SW480 (cell line): Measurements from ENCODE around the gene KCNIP4.
"Not testable (repeated sequence)": the region's sequence is repeated elsewhere in the genome, so short reads cannot be mapped to it uniquely, and the experiment has no call there.

ENCODE experiments used
- DNase-seq: peaks from one replicate; pipeline ENCODE4 v3.0.0-alpha.2; 2016; ENCODE audit warnings: low spot score

The KCNIP4 gene

GRCh38 chr4:21948347-21949072 is at the start of gene KCNIP4:
TSS of gene KCNIP4 (minus strand) at chr4:21948772.
- DNase-seq: no peak

- DNase-seq: not testable (repeated sequence)
Observed at GRCh38 chr4:21996618-21997017, 48.0 kb upstream of the KCNIP4 start.

- no peak for DNase-seq
Observed at GRCh38 chr4:21992330-21992729, 43.8 kb upstream of the KCNIP4 start.

- no peak for DNase-seq
Observed at GRCh38 chr4:21991562-21991961, 43.0 kb upstream of the KCNIP4 start.

GRCh38 chr4:21991050-21991449 is 42.5 kb upstream of the KCNIP4 start:
- no peak for DNase-seq

- no peak for DNase-seq
Observed at GRCh38 chr4:21989351-21989750, 40.8 kb upstream of the KCNIP4 start.

GRCh38 chr4:21986307-21986706 is 37.7 kb upstream of the KCNIP4 start:
- DNase-seq: no peak

- DNase-seq: no peak
Observed at GRCh38 chr4:21982087-21982486, 33.5 kb upstream of the KCNIP4 start.

- no peak for DNase-seq
Observed at GRCh38 chr4:21979196-21979595, 30.6 kb upstream of the KCNIP4 start.

GRCh38 chr4:21976166-21976565 is 27.6 kb upstream of the KCNIP4 start:
- DNase-seq: no peak

GRCh38 chr4:21973850-21974249 is 25.3 kb upstream of the KCNIP4 start:
- no peak for DNase-seq

GRCh38 chr4:21964762-21965319 is 16.3 kb upstream of the KCNIP4 start:
- no peak for DNase-seq

- DNase-seq: no peak
Observed at GRCh38 chr4:21962691-21963090, 14.1 kb upstream of the KCNIP4 start.

- no peak for DNase-seq
Observed at GRCh38 chr4:21960793-21961192, 12.2 kb upstream of the KCNIP4 start.

GRCh38 chr4:21954916-21955315 is 6.3 kb upstream of the KCNIP4 start:
- DNase-seq: no peak

GRCh38 chr4:21953653-21954052 is 5.1 kb upstream of the KCNIP4 start:
- no peak for DNase-seq

- no peak for DNase-seq
Observed at GRCh38 chr4:21952549-21952948, 4.0 kb upstream of the KCNIP4 start.

GRCh38 chr4:21949073-21949457 is 493 bp upstream of the KCNIP4 start:
- DNase-seq: no peak

- DNase-seq: no peak
Observed at GRCh38 chr4:21947791-21948346, 703 bp downstream of the KCNIP4 start.

GRCh38 chr4:21946858-21947257 is 1.7 kb downstream of the KCNIP4 start:
- DNase-seq: no peak

GRCh38 chr4:21921526-21922180 is 26.9 kb downstream of the KCNIP4 start:
- DNase-seq: no peak

GRCh38 chr4:21915761-21916160 is 32.8 kb downstream of the KCNIP4 start:
- no peak for DNase-seq

GRCh38 chr4:21901831-21902230 is 46.7 kb downstream of the KCNIP4 start:
- peak; percentile 66 for DNase-seq
